ENCODE data around the gene C2orf69.

DNA sequence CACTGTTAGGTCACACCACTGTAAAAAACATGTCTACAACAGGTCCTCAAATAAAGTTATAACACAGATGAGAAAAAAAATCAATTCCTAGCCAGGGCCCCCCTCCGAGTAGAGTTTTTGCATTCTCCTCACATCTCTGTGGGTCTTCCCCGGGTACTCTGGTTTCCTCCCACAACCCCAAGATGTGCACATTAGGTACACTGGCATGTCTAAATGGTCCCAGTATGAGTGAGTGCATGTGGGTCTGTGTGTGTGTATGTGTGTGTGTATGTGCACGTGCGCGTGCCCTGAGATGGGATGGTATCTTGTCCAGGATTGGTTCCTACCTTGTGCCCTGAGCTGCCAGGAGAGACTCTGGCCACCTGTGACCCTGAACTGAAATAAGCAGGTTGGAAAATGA is 39.3 kb downstream of the C2orf69 start:
- TF ChIP-seq EZH2 (IDR thresholded peaks at IDR 0.05; ENCODE audit: borderline replicate concordance, low read length): no peak
- TF ChIP-seq, protein P1, sequence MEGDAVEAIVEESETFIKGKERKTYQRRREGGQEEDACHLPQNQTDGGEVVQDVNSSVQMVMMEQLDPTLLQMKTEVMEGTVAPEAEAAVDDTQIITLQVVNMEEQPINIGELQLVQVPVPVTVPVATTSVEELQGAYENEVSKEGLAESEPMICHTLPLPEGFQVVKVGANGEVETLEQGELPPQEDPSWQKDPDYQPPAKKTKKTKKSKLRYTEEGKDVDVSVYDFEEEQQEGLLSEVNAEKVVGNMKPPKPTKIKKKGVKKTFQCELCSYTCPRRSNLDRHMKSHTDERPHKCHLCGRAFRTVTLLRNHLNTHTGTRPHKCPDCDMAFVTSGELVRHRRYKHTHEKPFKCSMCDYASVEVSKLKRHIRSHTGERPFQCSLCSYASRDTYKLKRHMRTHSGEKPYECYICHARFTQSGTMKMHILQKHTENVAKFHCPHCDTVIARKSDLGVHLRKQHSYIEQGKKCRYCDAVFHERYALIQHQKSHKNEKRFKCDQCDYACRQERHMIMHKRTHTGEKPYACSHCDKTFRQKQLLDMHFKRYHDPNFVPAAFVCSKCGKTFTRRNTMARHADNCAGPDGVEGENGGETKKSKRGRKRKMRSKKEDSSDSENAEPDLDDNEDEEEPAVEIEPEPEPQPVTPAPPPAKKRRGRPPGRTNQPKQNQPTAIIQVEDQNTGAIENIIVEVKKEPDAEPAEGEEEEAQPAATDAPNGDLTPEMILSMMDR (IDR thresholded peaks at IDR 0.05; ENCODE audit: low read length): no peak

Data from OCI-LY1 (cell line).